Thymus (tissue), 11 donors: ENCODE measurements around the gene RBM38. TPM values are rescaled to one million over a fixed set of nuclear protein-coding genes. Genes with fewer than 3 reads are reported as not detected.
"Not testable (repeated sequence)": the region's sequence is repeated elsewhere in the genome, so short reads cannot be mapped to it uniquely, and the experiment has no call there.

Experiments used
- DNase-seq, 9 donors: peaks; one replicate each; pipeline ENCODE4 v3.0.0-alpha.2; 2013; ENCODE audit warnings: low spot score in 9 of 9, low read depth in 6 of 9, missing footprints in 1 of 9
- H3K27ac ChIP-seq, 2 donors: one replicate each; pipeline ENCODE4 v1.5.1; 2013; ENCODE audit warnings: control low read depth in 1 of 2, low read depth in 1 of 2, low read length in 1 of 2, mild to moderate bottlenecking in 1 of 2, moderate library complexity in 1 of 2
- H3K27me3 ChIP-seq, 2 donors: one replicate each; pipeline ENCODE4 v1.5.1; 2013; ENCODE audit warnings: low read length in 1 of 2; ENCODE audit not compliant: control insufficient read depth in 2 of 2, insufficient read depth in 1 of 2
- H3K36me3 ChIP-seq, 2 donors: one replicate each; pipeline ENCODE4 v1.5.1; 2013; ENCODE audit warnings: low read length in 1 of 2, mild to moderate bottlenecking in 1 of 2, moderate library complexity in 1 of 2; ENCODE audit not compliant: control insufficient read depth in 2 of 2, insufficient read depth in 2 of 2
- H3K4me1 ChIP-seq, 2 donors: one replicate each; pipeline ENCODE4 v1.5.1; 2013; ENCODE audit warnings: low read length in 2 of 2; ENCODE audit not compliant: control insufficient read depth in 2 of 2, insufficient read depth in 2 of 2
- H3K4me3 ChIP-seq, 2 donors: one replicate each; pipeline ENCODE4 v1.5.1; 2013; ENCODE audit warnings: low read length in 2 of 2, control low read depth in 1 of 2, mild to moderate bottlenecking in 1 of 2
- H3K9me3 ChIP-seq, 2 donors: one replicate each; pipeline ENCODE4 v1.5.1; 2013; ENCODE audit warnings: low read length in 1 of 2, mild to moderate bottlenecking in 1 of 2; ENCODE audit not compliant: control insufficient read depth in 2 of 2, insufficient read depth in 1 of 2
- WGBS: extraction: QIAGEN DNeasy Blood & Tissue Kit; methylation state at CpG from one replicate; pipeline ENCODE4 v1.1.7; 2013; 5-methylcytosine and 5-hydroxymethylcytosine counted together
- polyA plus RNA-seq: library from polyadenylated mRNA; stranded (reverse); fragments of 200-250 nt; gene quantifications from one replicate; pipeline ENCODE4 v1.2.3, GENCODE V29; 2013
- total RNA-seq: library from RNA; stranded (reverse); fragments of 120-200 nt; gene quantifications from one replicate; pipeline ENCODE4 v1.2.4, GENCODE V29; 2013
- donor health status: healthy.

RBM38 gene
- total and polyA plus RNA-seq, 2 donors: 49.2 to 84.6 TPM

- H3K36me3 ChIP-seq: no peaks in the 10 kb centered on the region
- H3K27me3 ChIP-seq: peaks cover 3 to 4% of the 10 kb centered on the region in 2 donors
- no peaks in the 10 kb centered on the region for H3K9me3 ChIP-seq
- H3K4me1 ChIP-seq: no peaks in the 10 kb centered on the region
- H3K27ac ChIP-seq: no peak overlapping the region
- WGBS: 53% methylated on average over 6 of the region's 6 CpGs
- H3K4me3 ChIP-seq: no peak overlapping the region
- no peak for DNase-seq
These were observed 26.0 kb downstream of the RBM38 start for GRCh38 chr20:57417051-57417689.

GRCh38 chr20:57417830-57418780, 26.9 kb downstream of the RBM38 start:
- Histone ChIP-seq H3K4me1 (no peaks in the 10 kb centered on the region), H3K36me3 (no peaks in the 10 kb centered on the region), H3K9me3 (no peaks in the 10 kb centered on the region), H3K27ac (no peak overlapping the region), H3K4me3 (no peak overlapping the region), H3K27me3 (peaks cover 3 to 4% of the 10 kb centered on the region in 2 donors)
- DNase-seq: no peak
- WGBS: 89% methylated on average over 17 of the region's 17 CpGs

- WGBS: 94% methylated on average over 4 of the region's 4 CpGs
- not testable (repeated sequence) for DNase-seq, H3K27me3 ChIP-seq, H3K4me1 ChIP-seq, H3K9me3 ChIP-seq, H3K36me3 ChIP-seq, H3K27ac ChIP-seq, H3K4me3 ChIP-seq
These were observed 28.3 kb downstream of the RBM38 start for GRCh38 chr20:57419479-57419878.

GRCh38 chr20:57420571-57421252, 29.5 kb downstream of the RBM38 start:
- Histone ChIP-seq H3K9me3 (no peaks in the 10 kb centered on the region), H3K4me3 (no peak overlapping the region), H3K4me1 (peaks cover 8 to 9% of the 10 kb centered on the region in 2 donors), H3K36me3 (no peaks in the 10 kb centered on the region), H3K27me3 (peaks cover 3 to 4% of the 10 kb centered on the region in 2 donors), H3K27ac (no peak overlapping the region)
- 93% methylated on average over 20 of the region's 20 CpGs for WGBS
- no peak for DNase-seq

- Histone ChIP-seq H3K27me3 (peaks cover 3 to 4% of the 10 kb centered on the region in 2 donors), H3K4me3 (no peak overlapping the region), H3K36me3 (no peaks in the 10 kb centered on the region), H3K4me1 (peaks cover 8 to 16% of the 10 kb centered on the region in 2 donors), H3K27ac (no peak overlapping the region), H3K9me3 (no peaks in the 10 kb centered on the region)
- no peak for DNase-seq
- WGBS: 96% methylated on average over 26 of the region's 26 CpGs
These were observed 30.3 kb downstream of the RBM38 start for GRCh38 chr20:57421253-57422220.

GRCh38 chr20:57422254-57422653, 31.1 kb downstream of the RBM38 start:
- Histone ChIP-seq H3K27me3 (peaks cover 3 to 4% of the 10 kb centered on the region in 2 donors), H3K4me1 (peaks cover 8 to 16% of the 10 kb centered on the region in 2 donors), H3K27ac (no peak overlapping the region), H3K36me3 (no peaks in the 10 kb centered on the region), H3K4me3 (no peak overlapping the region), H3K9me3 (no peaks in the 10 kb centered on the region)
- WGBS: 94% methylated on average over 7 of the region's 7 CpGs
- no peak for DNase-seq

GRCh38 chr20:57425150-57426013, 34.2 kb downstream of the RBM38 start:
- peaks cover 8 to 16% of the 10 kb centered on the region in 2 donors for H3K4me1 ChIP-seq

More at GRCh38 chr20:57425150-57426013, 34.2 kb downstream of the RBM38 start:
- whole genome bisulfite sequencing: 72% methylated on average over 17 of the region's 17 CpGs
- H3K27ac ChIP-seq: no peak overlapping the region
- DNase-seq: peak in 2 of 9 donors; percentile 31 to 58
- H3K27me3 ChIP-seq: peaks cover 0 to 5% of the 10 kb centered on the region in 2 donors
- no peaks in the 10 kb centered on the region for H3K36me3 ChIP-seq
- no peak overlapping the region for H3K4me3 ChIP-seq
- no peaks in the 10 kb centered on the region for H3K9me3 ChIP-seq
